C1 segment of cervical spinal cord (tissue), 14 donors: ENCODE results near the gene PGAP6.
"Not testable (repeated sequence)": the region's sequence is repeated elsewhere in the genome, so short reads cannot be mapped to it uniquely, and the experiment has no call there.

Source experiments
- DNase-seq, 14 donors: peaks; one replicate each; lab custom pipeline; 2025; lab: John Stamatoyannopoulos, UW

PGAP6 gene

GRCh38 chr16:331181-331814 lies 50.5 kb downstream of the PGAP6 start:
- not testable (repeated sequence) for DNase-seq

- no peak for DNase-seq
These were observed 51.0 kb downstream of the PGAP6 start for GRCh38 chr16:330741-331140.

- no peak for DNase-seq
These were observed 56.2 kb downstream of the PGAP6 start for GRCh38 chr16:325375-326145.

- DNase-seq, result no peak
These were observed 57.1 kb downstream of the PGAP6 start for GRCh38 chr16:324451-325334.

- no peak for DNase-seq
These were observed 57.7 kb downstream of the PGAP6 start for GRCh38 chr16:324201-324450.

GRCh38 chr16:322476-323143 lies 59.2 kb downstream of the PGAP6 start:
- no peak for DNase-seq

GRCh38 chr16:321532-321931 lies 60.2 kb downstream of the PGAP6 start:
- DNase-seq, result no peak
